Upper lobe of left lung (tissue), 4 donors: ENCODE measurements around the gene CST9L.

ENCODE experiments used
- CTCF ChIP-seq, 6 experiments: fragments of 450-650 bp in 4 of 6; fragments of 200-600 bp in 2 of 6; sonication (generic) in 2 of 6; IDR thresholded peaks; one replicate each; pipeline ENCODE4 v1.5.1; 2016 to 2019; ENCODE audit warnings: antibody characterized with exemption in 6 of 6
- EP300 ChIP-seq, 4 donors: sonication (generic); formaldehyde crosslinking; IDR thresholded peaks; one replicate each; pipeline ENCODE4 v1.5.1; 2017; ENCODE audit warnings: antibody characterized with exemption in 4 of 4, control low read depth in 2 of 4

- no peak for TF ChIP-seq CTCF (IDR thresholded peaks at IDR 0.05)
- no peak for TF ChIP-seq EP300 (IDR thresholded peaks at IDR 0.05)
These were observed 41.4 kb downstream of the CST9L start for GRCh38 chr20:23526850-23527249.
